Testis (tissue), 3 donors: ENCODE data around the gene TNFRSF8. TPM values are rescaled to one million over a fixed set of nuclear protein-coding genes. Genes with fewer than 3 reads are reported as not detected.

Source experiments
- DNase-seq: peaks from one replicate; pipeline ENCODE4 v3.0.0-alpha.2; 2019
- H3K27ac ChIP-seq, 2 donors: fragments of 200-600 bp; sonication (generic); one replicate each; pipeline ENCODE4 v1.5.1; 2019
- H3K27me3 ChIP-seq: fragments of 200-600 bp; sonication (generic); one replicate; pipeline ENCODE4 v1.5.1; 2019
- H3K36me3 ChIP-seq: fragments of 200-600 bp; sonication (generic); one replicate; pipeline ENCODE4 v1.5.1; 2017; ENCODE audit warnings: low read depth; ENCODE audit errors: missing control alignments
- H3K4me1 ChIP-seq: fragments of 200-600 bp; sonication (generic); one replicate; pipeline ENCODE4 v1.5.1; 2019
- H3K4me3 ChIP-seq, 2 donors: fragments of 200-600 bp; sonication (generic); one replicate each; pipeline ENCODE4 v1.5.1; 2017 to 2019
- H3K9me3 ChIP-seq: fragments of 200-600 bp; sonication (generic); one replicate; pipeline ENCODE4 v1.5.1; 2017
- POLR2A ChIP-seq: fragments of 450-650 bp; IDR thresholded peaks from one replicate; pipeline ENCODE4 v1.6.1; 2017; ENCODE audit warnings: antibody characterized with exemption, mild to moderate bottlenecking, moderate library complexity
- WGBS, 2 donors: methylation state at CpG; one replicate each; pipeline ENCODE4 v1.1.5; 2018; 5-methylcytosine and 5-hydroxymethylcytosine counted together
- intact Hi-C: fragments of 100-400 bp; cut with DNase I; formaldehyde crosslinking; loops from one replicate; pipeline ENCODE4 v1.15.1; 2023; ENCODE audit warnings: low total_unique reads
- polyA plus RNA-seq: library from polyadenylated mRNA; stranded (reverse); fragments of 350-450 nt; fragmentation: Illumina TruSeq; extraction: RNeasy Lipid Tissue Mini Kit (QIAGEN cat#74804); gene quantifications from one replicate; pipeline ENCODE4 v1.2.3, GENCODE V29; 2014; ENCODE audit warnings: low read depth, low replicate concordance; ENCODE audit not compliant: insufficient read depth
- total RNA-seq, 2 donors: library from RNA; depleted of rRNA; stranded (reverse); fragments of >200 nt; gene quantifications; one replicate each; pipeline ENCODE4 v1.2.3, GENCODE V29; 2016
- TF ChIP-seq, protein P1 (sequence below), 3 experiments: fragments of 450-650 bp in 2 of 3; fragments of 200-600 bp in 1 of 3; sonication (generic) in 1 of 3; IDR thresholded peaks; one replicate each; pipeline ENCODE4 v1.5.1; 2016 to 2019; ENCODE audit warnings: antibody characterized with exemption in 3 of 3, mild to moderate bottlenecking in 2 of 3, moderate library complexity in 1 of 3

The TNFRSF8 gene
- total and polyA plus RNA-seq, 3 donors from 2014 or later: 5.0 to 6.9 (median 5.4) TPM

DNA sequence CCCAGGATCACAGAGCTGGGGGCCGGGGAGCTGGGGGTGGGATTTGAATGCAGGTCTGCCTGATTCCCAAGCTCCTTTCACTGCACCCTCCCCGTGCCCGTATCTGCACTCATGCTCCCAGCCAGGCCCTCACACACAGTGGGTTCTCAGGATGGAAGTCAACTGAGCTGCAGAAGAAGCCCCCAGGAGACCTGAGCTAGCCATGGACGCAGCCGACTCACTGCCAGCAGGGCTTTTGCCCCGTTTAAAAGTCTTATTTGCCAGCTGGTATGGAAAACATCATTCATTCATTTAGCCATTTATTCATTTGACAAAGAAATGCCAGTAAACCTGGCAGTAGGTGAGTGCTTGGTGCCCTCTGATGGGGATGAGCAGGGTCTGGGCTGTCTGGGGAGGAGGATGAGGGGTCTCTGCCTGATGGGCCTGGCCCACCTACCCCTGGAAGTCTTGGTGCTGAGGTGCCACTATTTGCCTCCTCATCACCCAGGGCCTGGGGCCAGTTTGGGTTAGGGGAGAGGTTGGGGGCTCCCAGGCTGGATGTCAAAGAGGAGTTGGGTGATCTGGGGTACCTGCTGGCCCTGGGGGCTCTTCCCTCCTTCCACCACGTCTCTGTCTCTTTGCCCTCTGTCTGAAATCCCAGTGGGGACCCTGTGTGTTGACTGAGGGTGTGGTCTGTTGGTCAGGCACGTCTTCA, 106.5 kb downstream of the TNFRSF8 start:
- Histone ChIP-seq H3K4me1 (peaks cover 2% of the 10 kb centered on the region), H3K27ac (no peak overlapping the region), H3K4me3 (no peak overlapping the region), H3K27me3 (no peaks in the 10 kb centered on the region), H3K9me3 (no peaks in the 10 kb centered on the region), H3K36me3 (no peaks in the 10 kb centered on the region)
- TF ChIP-seq POLR2A: no peak
- TF ChIP-seq, protein P1, sequence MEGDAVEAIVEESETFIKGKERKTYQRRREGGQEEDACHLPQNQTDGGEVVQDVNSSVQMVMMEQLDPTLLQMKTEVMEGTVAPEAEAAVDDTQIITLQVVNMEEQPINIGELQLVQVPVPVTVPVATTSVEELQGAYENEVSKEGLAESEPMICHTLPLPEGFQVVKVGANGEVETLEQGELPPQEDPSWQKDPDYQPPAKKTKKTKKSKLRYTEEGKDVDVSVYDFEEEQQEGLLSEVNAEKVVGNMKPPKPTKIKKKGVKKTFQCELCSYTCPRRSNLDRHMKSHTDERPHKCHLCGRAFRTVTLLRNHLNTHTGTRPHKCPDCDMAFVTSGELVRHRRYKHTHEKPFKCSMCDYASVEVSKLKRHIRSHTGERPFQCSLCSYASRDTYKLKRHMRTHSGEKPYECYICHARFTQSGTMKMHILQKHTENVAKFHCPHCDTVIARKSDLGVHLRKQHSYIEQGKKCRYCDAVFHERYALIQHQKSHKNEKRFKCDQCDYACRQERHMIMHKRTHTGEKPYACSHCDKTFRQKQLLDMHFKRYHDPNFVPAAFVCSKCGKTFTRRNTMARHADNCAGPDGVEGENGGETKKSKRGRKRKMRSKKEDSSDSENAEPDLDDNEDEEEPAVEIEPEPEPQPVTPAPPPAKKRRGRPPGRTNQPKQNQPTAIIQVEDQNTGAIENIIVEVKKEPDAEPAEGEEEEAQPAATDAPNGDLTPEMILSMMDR (IDR thresholded peaks at IDR 0.05): no peak
- 82 to 87% methylated on average over 8 of the region's 8 CpGs for WGBS, 2 donors
- DNase-seq: no peak
- intact Hi-C loops: no loop called here

DNA sequence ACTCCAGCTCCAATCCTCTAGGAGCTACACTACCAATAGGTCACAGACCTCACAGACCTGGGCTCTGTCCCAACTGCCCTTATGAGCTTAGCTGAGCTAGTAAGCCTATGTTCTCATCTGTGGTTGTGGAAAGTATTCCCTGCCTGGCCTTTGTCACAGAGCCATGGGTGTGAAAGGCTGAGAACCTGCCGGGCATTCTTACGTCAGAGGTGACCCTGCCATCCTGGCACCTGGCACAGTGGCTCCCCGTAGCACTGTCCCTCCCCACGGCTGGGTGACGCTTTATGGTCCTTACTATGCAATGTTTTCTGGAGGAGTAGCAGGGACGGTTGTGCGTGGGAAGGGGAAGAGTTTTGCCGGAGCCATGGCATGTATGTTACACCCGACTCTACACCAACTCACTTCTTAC, 107.2 kb downstream of the TNFRSF8 start:
- Histone ChIP-seq H3K27ac (no peak overlapping the region), H3K27me3 (no peaks in the 10 kb centered on the region), H3K4me1 (peaks cover 2% of the 10 kb centered on the region)

DNA sequence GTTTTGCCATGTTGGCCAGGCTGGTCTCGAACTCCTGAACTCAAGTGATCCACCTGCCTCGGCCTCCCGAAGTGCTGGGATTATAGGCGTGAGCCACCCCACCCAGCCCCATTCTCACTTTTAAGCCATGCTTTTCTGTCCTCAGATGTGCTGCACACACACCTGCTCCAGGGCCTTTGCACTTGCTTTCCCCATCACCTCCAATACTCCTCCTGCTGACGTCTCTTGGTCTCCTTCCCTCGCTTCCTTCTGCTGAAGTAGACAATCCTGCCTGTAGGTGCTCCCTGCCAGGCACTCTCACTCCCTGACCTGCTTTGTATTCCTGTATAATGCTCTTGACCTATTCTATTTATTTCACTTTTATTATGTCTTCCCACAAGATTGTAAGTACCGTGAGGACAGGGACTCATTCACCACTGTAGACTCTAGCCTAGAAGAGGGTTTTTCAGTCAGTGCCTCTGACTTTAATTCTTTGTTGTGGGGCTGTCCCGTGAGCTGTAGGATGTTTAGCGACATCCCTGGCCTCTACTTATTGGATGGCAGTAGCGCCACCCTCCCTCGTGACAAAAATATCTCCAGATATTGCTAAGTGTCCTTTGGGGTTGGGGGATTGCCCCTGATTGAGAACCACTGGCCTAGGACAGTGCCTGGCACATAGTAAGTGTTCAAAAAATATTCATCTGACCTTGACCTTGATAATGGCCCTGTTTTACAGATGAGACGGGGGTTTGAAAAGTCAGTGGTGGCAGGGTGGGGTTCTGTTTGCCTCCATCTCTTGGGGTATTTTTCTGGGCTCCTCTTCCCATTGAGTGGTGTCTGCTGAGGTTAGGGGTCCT, 108.3 kb downstream of the TNFRSF8 start:
- Histone ChIP-seq H3K9me3 (no peaks in the 10 kb centered on the region), H3K36me3 (no peaks in the 10 kb centered on the region), H3K4me1 (peaks cover 2% of the 10 kb centered on the region), H3K4me3 (no peak overlapping the region), H3K27ac (no peak overlapping the region), H3K27me3 (no peaks in the 10 kb centered on the region)
- no peak for DNase-seq
- TF ChIP-seq POLR2A: no peak
- TF ChIP-seq, protein P1 (IDR thresholded peaks at IDR 0.05): no peak
- WGBS, 2 donors: 89 to 91% methylated on average over 12 of the region's 12 CpGs
- intact Hi-C loops: no loop called here

More for the DNA sequence above, 107.2 kb downstream of the TNFRSF8 start:
- H3K9me3 ChIP-seq: no peaks in the 10 kb centered on the region
- no peak for DNase-seq
- no peaks in the 10 kb centered on the region for H3K36me3 ChIP-seq
- intact Hi-C loops: no loop called here
- no peak for TF ChIP-seq POLR2A
- TF ChIP-seq, protein P1 (IDR thresholded peaks at IDR 0.05): no peak
- WGBS, 2 donors: 79 to 94% methylated on average over 7 to 9 of the region's 9 CpGs
- H3K4me3 ChIP-seq: no peak overlapping the region

DNA sequence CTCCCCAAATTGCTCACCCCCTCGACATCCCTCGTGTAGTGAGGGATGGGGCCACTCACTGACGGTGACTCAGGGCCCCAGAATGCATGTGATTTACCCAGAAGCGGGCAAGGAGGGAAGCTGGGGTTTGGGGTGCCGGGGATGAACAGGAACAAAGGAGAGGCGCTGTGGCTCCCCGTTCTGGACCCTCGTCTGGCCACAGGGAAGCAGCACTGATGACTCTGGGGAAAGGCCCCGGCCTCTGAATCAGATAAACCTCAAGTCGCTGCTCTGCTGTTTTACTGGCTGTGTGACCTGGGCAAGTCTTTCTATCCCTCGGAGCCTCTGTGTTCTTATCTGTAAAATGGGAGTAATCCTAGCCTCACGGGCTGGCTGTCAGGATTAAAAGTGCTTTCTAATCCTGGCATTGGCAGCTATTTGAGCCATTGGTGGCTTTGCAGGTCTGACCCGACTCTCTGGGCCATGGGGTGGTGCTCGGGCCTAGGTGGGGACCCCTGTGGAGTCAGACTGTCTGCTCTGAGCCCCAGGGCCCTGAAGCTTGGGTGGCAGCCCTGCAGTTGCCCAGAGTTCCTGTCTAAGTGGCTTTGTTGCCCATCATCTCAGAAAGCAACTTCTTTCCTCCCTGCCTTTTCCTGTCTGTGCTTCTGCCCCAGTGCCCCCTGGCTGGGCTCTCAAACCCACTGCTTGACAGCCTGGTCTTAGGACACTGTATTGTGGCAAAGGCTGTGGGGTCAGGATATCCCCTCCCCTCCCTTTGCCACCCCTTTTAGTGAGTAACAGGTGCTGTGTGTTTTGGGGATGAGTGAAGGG, 109.1 kb downstream of the TNFRSF8 start:
- no peak for DNase-seq
- WGBS, 2 donors: 78 to 90% methylated on average over 8 to 14 of the region's 14 CpGs
- H3K4me1 ChIP-seq: peaks cover 2% of the 10 kb centered on the region
- no peaks in the 10 kb centered on the region for H3K9me3 ChIP-seq
- intact Hi-C loops: no loop called here
- peak overlapping the region in 1 of 2 donors; percentile 24 for H3K27ac ChIP-seq
- H3K27me3 ChIP-seq: no peaks in the 10 kb centered on the region
- no peak for TF ChIP-seq POLR2A
- TF ChIP-seq, protein P1 (IDR thresholded peaks at IDR 0.05): no peak
- no peak overlapping the region for H3K4me3 ChIP-seq
- H3K36me3 ChIP-seq: no peaks in the 10 kb centered on the region
